ENCODE measurements around the gene USP33. TPM values are rescaled to one million over a fixed set of nuclear protein-coding genes. Genes with fewer than 3 reads are reported as not detected.
"Not testable (repeated sequence)": the region's sequence is repeated elsewhere in the genome, so short reads cannot be mapped to it uniquely, and the experiment has no call there.

The USP33 gene
- total RNA-seq, 1 donor from 2014 or later = 38.8 TPM

DNA sequence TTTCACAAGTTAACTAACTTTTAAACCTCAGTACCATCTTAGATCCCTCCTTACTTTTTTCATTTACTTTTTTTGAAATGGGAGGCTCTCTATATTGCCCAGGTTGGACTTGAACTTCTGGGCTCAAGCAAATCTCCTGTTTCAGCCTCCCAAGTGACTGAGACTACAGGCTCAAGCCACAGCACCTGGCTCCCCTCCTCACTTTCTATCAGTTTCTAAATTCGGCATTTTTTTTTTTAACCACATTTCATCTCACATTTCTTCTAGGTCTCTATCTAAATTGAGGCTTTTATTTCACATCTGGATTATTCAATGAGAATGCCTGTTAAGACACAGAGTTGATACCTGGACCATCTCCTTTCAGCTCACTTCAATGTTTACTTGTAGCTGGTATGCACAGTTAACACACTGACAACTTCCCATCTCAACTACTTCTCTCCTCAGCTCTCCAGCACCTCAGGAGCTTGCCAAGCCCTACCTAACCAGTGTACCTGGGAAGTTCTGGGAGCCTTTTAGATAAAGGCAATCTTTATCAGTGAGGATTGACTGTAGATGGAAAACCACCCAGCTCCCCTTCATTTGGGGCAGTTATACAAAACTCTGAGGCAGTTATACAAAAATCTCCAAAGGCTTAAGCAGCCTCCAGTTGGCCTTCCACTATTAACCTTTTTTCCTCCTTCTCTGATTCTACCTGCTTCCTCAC lies 3.4 kb downstream of the USP33 start:
- H3K4me1 Mint-ChIP-seq (ENCODE audit: low read depth) = peaks cover 30% of the 10 kb centered on the region
- no peaks in the 10 kb centered on the region for H3K27me3 Mint-ChIP-seq (ENCODE audit: low read depth)
- H3K4me3 Mint-ChIP-seq (ENCODE audit: unreplicated experiment) = no peak overlapping the region
- no peak for DNase-seq (ENCODE audit: low spot score)
- no peaks in the 10 kb centered on the region for H3K36me3 Mint-ChIP-seq (ENCODE audit: low read depth)
- H3K9me3 Mint-ChIP-seq (ENCODE audit: low read depth) = no peaks in the 10 kb centered on the region
- TF ChIP-seq, protein P1, sequence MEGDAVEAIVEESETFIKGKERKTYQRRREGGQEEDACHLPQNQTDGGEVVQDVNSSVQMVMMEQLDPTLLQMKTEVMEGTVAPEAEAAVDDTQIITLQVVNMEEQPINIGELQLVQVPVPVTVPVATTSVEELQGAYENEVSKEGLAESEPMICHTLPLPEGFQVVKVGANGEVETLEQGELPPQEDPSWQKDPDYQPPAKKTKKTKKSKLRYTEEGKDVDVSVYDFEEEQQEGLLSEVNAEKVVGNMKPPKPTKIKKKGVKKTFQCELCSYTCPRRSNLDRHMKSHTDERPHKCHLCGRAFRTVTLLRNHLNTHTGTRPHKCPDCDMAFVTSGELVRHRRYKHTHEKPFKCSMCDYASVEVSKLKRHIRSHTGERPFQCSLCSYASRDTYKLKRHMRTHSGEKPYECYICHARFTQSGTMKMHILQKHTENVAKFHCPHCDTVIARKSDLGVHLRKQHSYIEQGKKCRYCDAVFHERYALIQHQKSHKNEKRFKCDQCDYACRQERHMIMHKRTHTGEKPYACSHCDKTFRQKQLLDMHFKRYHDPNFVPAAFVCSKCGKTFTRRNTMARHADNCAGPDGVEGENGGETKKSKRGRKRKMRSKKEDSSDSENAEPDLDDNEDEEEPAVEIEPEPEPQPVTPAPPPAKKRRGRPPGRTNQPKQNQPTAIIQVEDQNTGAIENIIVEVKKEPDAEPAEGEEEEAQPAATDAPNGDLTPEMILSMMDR (IDR thresholded peaks at IDR 0.05) = no peak
- no peak overlapping the region for H3K27ac Mint-ChIP-seq (ENCODE audit: unreplicated experiment)

DNA sequence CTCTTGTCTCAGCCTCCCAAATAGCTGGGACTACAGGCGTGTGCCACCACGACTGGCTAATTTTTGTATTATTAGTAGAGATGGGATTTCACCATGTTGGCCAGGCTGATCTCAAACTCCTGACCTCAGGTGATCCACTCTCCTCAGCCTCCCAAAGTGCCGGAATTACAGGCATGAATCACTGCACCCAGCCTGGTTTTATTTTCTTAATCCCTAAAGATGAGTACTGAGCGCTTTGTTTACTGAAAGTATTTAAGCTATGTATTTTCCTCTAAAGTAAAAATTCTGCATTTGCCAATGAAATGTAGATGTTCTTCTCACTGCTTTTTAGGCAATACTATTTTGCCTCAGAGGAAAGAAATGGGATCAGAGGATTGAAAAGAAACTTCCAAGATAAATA lies 10.2 kb downstream of the USP33 start:
- not testable (repeated sequence) for DNase-seq (ENCODE audit: low spot score)

DNA sequence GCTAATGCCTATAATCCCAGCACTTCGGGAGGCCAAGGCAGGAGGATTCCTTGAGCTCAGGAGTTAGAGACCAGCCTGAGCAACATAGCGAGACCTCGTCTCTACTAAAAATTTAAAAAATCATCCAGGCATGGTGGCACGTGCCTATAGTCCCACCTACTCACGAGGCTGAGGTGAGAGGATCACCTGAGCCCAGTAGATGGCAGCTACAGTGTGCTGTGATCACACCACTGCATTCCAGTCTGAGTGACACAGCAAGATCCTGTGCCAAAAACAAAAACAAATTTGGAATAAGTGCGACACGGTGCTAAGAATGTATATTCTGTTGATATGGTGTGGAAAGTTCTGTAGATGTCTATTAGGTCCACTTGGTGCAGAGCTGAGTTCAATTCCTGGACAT lies 15.1 kb downstream of the USP33 start:
- Mint-ChIP-seq H3K27ac (ENCODE audit: unreplicated experiment) (no peak overlapping the region), H3K27me3 (ENCODE audit: low read depth) (no peaks in the 10 kb centered on the region), H3K9me3 (ENCODE audit: low read depth) (no peaks in the 10 kb centered on the region), H3K4me3 (ENCODE audit: unreplicated experiment) (no peak overlapping the region), H3K4me1 (ENCODE audit: low read depth) (peaks cover 19% of the 10 kb centered on the region), H3K36me3 (ENCODE audit: low read depth) (peaks cover 3% of the 10 kb centered on the region)
- TF ChIP-seq, protein P1 (IDR thresholded peaks at IDR 0.05) = no peak
- no peak for DNase-seq (ENCODE audit: low spot score)

More for the DNA sequence above, 10.2 kb downstream of the USP33 start:
- not testable (repeated sequence) for H3K27ac Mint-ChIP-seq (ENCODE audit: unreplicated experiment); H3K36me3 Mint-ChIP-seq (ENCODE audit: low read depth); H3K27me3 Mint-ChIP-seq (ENCODE audit: low read depth); H3K4me3 Mint-ChIP-seq (ENCODE audit: unreplicated experiment); H3K9me3 Mint-ChIP-seq (ENCODE audit: low read depth)
- H3K4me1 Mint-ChIP-seq (ENCODE audit: low read depth) = peaks cover 15% of the 10 kb centered on the region

DNA sequence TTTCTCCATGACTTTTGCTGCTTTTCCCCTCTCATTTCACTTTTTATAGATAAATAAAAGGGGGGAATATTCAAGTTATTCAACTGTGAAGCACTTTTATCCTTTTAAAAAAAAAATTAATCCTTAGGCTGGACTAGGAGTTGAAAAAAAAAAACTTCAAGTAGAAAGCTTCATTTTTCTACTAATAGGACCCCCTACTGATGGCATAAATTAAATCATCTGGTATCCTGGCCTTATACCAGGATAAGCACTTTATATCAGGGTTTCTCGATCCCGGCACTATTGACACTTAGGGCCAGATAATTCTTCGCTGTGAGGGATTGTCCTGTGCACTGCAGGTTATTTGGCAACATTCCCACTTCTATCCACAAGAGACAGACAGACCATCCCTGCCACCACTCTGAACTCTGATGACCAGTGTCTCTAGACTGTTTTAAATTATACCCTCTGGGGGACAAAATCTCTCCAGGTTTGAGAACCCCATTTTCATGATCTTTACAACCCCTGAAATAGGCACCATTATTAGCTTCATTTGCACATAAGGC lies 17.6 kb downstream of the USP33 start:
- no peak for DNase-seq (ENCODE audit: low spot score)
- H3K9me3 Mint-ChIP-seq (ENCODE audit: low read depth) = no peaks in the 10 kb centered on the region
- H3K27ac Mint-ChIP-seq (ENCODE audit: unreplicated experiment) = no peak overlapping the region
- peaks cover 8% of the 10 kb centered on the region for H3K36me3 Mint-ChIP-seq (ENCODE audit: low read depth)
- H3K4me1 Mint-ChIP-seq (ENCODE audit: low read depth) = peaks cover 5% of the 10 kb centered on the region
- no peak overlapping the region for H3K4me3 Mint-ChIP-seq (ENCODE audit: unreplicated experiment)
- H3K27me3 Mint-ChIP-seq (ENCODE audit: low read depth) = no peaks in the 10 kb centered on the region
- TF ChIP-seq, protein P1 (IDR thresholded peaks at IDR 0.05) = no peak

DNA sequence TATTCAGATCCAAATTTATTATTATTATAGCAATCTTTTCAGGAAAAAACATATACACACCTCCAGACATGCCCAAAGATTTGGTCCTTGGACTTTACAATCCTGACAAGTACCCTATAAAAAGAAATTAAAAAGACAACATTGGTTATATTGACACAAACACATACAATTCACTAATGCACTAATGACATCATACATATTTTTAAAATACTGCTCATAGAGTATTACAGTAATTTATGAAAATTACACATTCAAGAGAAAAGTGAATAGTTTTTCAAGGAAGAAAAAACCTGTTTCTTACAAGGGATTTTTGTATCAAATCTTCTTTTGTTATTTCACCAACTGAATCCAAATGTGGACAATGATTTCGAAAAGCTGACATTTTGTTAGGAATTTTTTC lies 18.3 kb downstream of the USP33 start:
- Mint-ChIP-seq H3K36me3 (ENCODE audit: low read depth) (peaks cover 8% of the 10 kb centered on the region), H3K27me3 (ENCODE audit: low read depth) (no peaks in the 10 kb centered on the region), H3K4me1 (ENCODE audit: low read depth) (peaks cover 5% of the 10 kb centered on the region), H3K4me3 (ENCODE audit: unreplicated experiment) (no peak overlapping the region), H3K27ac (ENCODE audit: unreplicated experiment) (no peak overlapping the region), H3K9me3 (ENCODE audit: low read depth) (no peaks in the 10 kb centered on the region)
- no peak for DNase-seq (ENCODE audit: low spot score)
- TF ChIP-seq, protein P1 (IDR thresholded peaks at IDR 0.05) = no peak

DNA sequence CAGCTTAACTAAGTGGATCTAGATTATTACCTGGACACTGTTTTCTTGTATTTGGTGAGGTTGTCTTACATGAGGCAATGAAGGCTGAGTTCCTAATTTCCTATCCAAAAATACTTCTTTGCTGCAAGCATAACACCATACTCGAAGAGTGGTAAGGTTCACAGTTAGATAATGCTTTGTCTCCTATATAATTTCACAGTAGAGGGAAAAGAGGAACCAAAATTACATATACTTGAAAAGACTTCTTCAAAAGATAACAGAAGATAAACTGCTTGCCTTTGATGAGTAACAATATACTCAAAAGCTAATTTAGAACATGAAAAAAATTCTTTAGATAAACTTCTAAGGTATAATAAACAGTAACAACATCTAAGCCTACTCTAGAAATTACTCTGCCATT lies 20.4 kb downstream of the USP33 start:
- Mint-ChIP-seq H3K36me3 (ENCODE audit: low read depth) (peaks cover 8% of the 10 kb centered on the region), H3K4me3 (ENCODE audit: unreplicated experiment) (no peak overlapping the region), H3K9me3 (ENCODE audit: low read depth) (no peaks in the 10 kb centered on the region), H3K27me3 (ENCODE audit: low read depth) (no peaks in the 10 kb centered on the region), H3K27ac (ENCODE audit: unreplicated experiment) (no peak overlapping the region), H3K4me1 (ENCODE audit: low read depth) (peaks cover 5% of the 10 kb centered on the region)
- DNase-seq (ENCODE audit: low spot score) = no peak
- TF ChIP-seq, protein P1 (IDR thresholded peaks at IDR 0.05) = no peak

Measured in chondrocyte (in vitro differentiated cells).